Lower lobe of right lung (tissue), 2 donors: Measurements from ENCODE around the gene KIRREL1. TPM values are rescaled to one million over a fixed set of nuclear protein-coding genes. Genes with fewer than 3 reads are reported as not detected.

Experiments used
- ATAC-seq, 2 donors: fragments of 200-7000 bp; cut with Tn5 transposase; one replicate each; pipeline ENCODE4 v1.9.1; 2020 to 2022; ENCODE audit warnings: mild to moderate bottlenecking in 2 of 2, moderate library complexity in 2 of 2
- DNase-seq: peaks from one replicate; pipeline ENCODE4 v3.0.0-alpha.2; 2020
- H3K27ac ChIP-seq: fragments of 200-600 bp; one replicate; pipeline ENCODE4 v1.8.0; 2022
- H3K27me3 ChIP-seq: fragments of 200-600 bp; one replicate; pipeline ENCODE4 v1.8.0; 2022; ENCODE audit warnings: low read depth
- H3K36me3 ChIP-seq: fragments of 200-600 bp; one replicate; pipeline ENCODE4 v1.8.0; 2022; ENCODE audit warnings: mild to moderate bottlenecking
- H3K4me1 ChIP-seq: fragments of 200-600 bp; one replicate; pipeline ENCODE4 v1.8.0; 2022
- H3K4me3 ChIP-seq: fragments of 200-600 bp; one replicate; pipeline ENCODE4 v1.8.0; 2022; ENCODE audit warnings: mild to moderate bottlenecking
- H3K9me3 ChIP-seq: fragments of 200-600 bp; one replicate; pipeline ENCODE4 v1.8.0; 2022
- intact Hi-C: fragments of 100-400 bp; cut with DNase I; formaldehyde crosslinking; loops from one replicate; pipeline ENCODE4 v1.11.0; 2022
- total RNA-seq: library from RNA; stranded (reverse); fragmentation: NEBNext Ultra II Directional; extraction: Animal tissue kit (Norgen Biotek cat#: 25700); gene quantifications from one replicate; pipeline ENCODE4 v1.2.1, GENCODE V29; 2021
- TF ChIP-seq, protein P1 (sequence below): fragments of 200-600 bp; IDR thresholded peaks from one replicate; pipeline ENCODE4 v1.8.0; 2022; ENCODE audit warnings: antibody characterized with exemption, mild to moderate bottlenecking
- donor health status: DM: no; HTN: yes; CAD: no; lungs with severe emphysema.

KIRREL1 gene
- total RNA-seq, 1 donor from 2014 or later, result 26.9 TPM

DNA sequence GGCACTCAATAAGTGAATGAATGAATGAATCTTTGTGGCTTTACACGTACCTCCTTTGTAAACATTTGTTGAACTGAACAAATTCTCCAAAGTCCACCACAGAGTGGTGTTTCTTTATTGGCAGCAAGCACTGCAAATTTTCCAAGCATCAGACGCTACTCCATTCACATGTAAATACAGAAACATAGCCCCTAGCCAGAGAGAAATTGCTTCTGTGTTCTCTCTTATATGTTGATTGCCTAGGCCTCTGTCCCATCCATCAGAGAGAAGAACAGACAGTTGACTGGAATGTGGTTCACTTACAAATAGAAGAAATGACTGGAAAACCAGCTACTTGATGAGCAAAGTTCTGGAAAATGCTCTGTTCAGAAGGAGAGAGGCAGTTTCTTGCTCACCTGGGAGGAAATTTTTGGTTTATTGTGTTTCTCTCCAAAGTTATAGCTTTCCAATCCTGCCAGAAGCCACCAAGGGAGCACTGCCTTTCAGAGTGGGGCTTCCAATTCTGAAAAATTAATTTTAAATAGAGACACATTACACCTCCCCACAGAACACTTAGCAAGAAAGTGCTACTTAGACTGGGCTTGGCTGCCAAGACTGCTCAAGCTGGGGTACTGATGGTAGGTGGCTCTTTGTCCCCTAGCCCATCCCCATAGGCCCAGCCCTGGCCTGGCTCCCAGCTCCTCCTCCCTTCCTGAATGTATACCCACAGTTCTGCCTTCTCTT, 18.1 kb upstream of the KIRREL1 start:
- ATAC-seq (no peak), DNase-seq (no peak)
- Histone ChIP-seq H3K4me1 (no peaks in the 10 kb centered on the region), H3K4me3 (no peak overlapping the region), H3K36me3 (no peaks in the 10 kb centered on the region), H3K27me3 (peaks cover 14% of the 10 kb centered on the region), H3K27ac (no peak overlapping the region), H3K9me3 (no peaks in the 10 kb centered on the region)
- intact Hi-C loops, result no loop called here
- TF ChIP-seq, protein P1, sequence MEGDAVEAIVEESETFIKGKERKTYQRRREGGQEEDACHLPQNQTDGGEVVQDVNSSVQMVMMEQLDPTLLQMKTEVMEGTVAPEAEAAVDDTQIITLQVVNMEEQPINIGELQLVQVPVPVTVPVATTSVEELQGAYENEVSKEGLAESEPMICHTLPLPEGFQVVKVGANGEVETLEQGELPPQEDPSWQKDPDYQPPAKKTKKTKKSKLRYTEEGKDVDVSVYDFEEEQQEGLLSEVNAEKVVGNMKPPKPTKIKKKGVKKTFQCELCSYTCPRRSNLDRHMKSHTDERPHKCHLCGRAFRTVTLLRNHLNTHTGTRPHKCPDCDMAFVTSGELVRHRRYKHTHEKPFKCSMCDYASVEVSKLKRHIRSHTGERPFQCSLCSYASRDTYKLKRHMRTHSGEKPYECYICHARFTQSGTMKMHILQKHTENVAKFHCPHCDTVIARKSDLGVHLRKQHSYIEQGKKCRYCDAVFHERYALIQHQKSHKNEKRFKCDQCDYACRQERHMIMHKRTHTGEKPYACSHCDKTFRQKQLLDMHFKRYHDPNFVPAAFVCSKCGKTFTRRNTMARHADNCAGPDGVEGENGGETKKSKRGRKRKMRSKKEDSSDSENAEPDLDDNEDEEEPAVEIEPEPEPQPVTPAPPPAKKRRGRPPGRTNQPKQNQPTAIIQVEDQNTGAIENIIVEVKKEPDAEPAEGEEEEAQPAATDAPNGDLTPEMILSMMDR, result no peak

DNA sequence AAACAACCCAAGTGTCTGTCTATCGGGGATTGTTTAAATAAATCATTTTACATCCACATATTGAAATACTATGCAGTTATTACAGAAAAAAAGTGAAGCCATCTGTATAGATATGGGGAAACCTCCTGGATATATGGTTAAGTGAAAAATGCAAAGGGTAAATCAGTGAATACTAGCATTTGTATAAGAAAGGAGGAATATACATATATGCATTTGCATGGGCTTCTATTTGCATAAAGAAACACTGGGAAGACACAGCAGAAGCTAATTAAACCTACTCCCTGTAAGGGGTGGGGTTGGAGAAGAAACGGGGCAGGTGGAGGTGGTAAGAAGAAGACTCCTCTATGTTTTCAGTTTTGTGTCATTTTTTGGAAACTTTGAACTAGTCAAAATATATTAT, 16.6 kb upstream of the KIRREL1 start:
- Histone ChIP-seq H3K4me1 (no peaks in the 10 kb centered on the region), H3K27me3 (peaks cover 14% of the 10 kb centered on the region), H3K27ac (no peak overlapping the region), H3K36me3 (no peaks in the 10 kb centered on the region), H3K4me3 (no peak overlapping the region), H3K9me3 (no peaks in the 10 kb centered on the region)
- TF ChIP-seq, protein P1, result no peak
- ATAC-seq, result no peak
- DNase-seq, result no peak
- intact Hi-C loops, result no loop called here

DNA sequence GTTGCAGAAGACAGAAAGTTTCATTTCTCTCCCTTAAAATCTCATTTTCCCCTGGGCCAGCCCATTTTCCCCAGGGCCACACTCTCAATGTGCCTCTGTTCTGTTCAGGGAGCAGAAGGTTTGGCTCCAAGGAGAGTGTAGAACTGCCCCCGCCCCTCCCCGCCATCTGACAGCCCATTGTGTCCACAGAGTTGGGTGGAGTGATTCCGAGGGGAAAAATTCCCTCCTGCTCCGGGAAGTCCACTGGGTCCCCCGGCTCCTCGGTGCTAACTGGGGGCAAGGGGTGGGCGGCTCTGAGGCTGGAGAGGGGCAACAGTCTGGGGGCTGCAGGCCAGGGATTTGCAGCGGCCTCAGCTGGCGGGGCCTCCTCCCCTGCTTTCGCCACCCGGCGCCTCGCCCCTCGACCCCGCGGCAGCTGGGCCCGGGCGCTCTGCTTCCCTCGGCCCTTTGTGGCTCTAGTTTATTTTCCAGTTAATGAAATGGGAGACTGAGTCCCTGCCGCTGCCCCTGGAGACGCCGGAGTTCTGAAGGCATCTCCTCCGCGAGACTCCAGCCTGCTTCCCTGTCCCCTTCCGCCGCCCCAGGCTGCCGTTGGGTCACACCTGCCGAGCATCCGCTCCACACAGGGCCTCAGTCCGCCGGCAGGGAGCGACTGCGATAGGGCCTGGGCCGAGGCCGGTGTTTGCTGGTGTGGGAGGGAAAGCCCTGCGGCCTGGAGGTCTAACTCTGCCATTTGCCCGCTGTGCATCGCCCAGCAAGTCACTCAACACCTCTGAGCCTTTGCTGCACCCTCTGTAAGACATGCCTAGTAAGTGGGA, 14.7 kb upstream of the KIRREL1 start:
- intact Hi-C loops, result no loop called here
- peak in 1 of 2 donors; percentile 62 for ATAC-seq
- H3K4me3 ChIP-seq, result peak overlapping the region; percentile 35
- H3K36me3 ChIP-seq, result no peaks in the 10 kb centered on the region
- TF ChIP-seq, protein P1, result no peak
- no peak overlapping the region for H3K27ac ChIP-seq
- peaks cover 14% of the 10 kb centered on the region for H3K27me3 ChIP-seq
- no peaks in the 10 kb centered on the region for H3K4me1 ChIP-seq
- no peaks in the 10 kb centered on the region for H3K9me3 ChIP-seq
- no peak for DNase-seq

DNA sequence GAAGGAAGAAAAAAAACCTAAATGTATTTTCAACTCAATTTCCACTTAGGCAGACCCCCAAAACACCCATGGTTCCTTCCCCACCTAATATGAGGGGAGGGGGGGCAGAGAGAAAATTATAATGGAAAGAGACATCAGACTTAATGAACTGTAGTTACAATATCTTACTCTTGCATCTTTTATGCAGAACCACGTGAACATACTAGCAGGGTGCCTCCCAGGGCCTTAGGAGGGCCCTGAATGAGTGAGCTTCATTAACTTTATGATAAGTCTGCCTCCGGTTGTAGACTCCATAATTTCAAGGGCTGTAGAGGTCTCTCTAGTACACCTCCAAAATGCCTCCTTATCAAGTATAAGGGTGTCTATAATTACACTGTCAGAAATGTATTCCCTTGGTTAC, 11.3 kb upstream of the KIRREL1 start:
- ATAC-seq, result no peak
- H3K36me3 ChIP-seq, result no peaks in the 10 kb centered on the region
- H3K9me3 ChIP-seq, result no peaks in the 10 kb centered on the region
- TF ChIP-seq, protein P1, result no peak
- intact Hi-C loops, result no loop called here
- H3K4me3 ChIP-seq, result no peak overlapping the region
- no peak overlapping the region for H3K27ac ChIP-seq
- no peaks in the 10 kb centered on the region for H3K4me1 ChIP-seq
- H3K27me3 ChIP-seq, result peaks cover 14% of the 10 kb centered on the region
- DNase-seq, result no peak

DNA sequence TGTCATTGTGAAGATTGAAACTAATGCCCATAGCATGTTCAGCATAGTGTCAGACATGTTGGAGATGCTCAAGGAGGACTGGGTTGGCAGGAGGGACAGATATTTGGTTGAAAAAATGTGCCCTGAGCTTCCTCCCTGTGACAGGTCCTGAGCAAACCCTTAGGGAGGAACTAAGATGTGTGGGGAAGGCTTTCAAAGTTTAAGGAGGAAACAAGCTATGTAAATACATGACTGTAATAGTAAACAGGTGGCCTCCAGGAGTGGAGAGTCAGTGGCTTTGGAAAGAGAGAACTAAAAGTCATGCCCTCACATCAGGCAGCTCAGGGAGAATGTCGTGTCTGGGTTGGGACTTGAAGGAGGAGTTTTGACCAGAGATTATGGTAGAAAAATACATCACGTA, 9.7 kb upstream of the KIRREL1 start:
- TF ChIP-seq, protein P1, result no peak
- Histone ChIP-seq H3K27ac (no peak overlapping the region), H3K27me3 (peaks cover 5% of the 10 kb centered on the region), H3K36me3 (no peaks in the 10 kb centered on the region), H3K4me3 (no peak overlapping the region), H3K9me3 (no peaks in the 10 kb centered on the region), H3K4me1 (no peaks in the 10 kb centered on the region)
- intact Hi-C loops, result no loop called here
- DNase-seq (no peak), ATAC-seq (no peak)
